ENCODE measurements around the gene ANKS1B. TPM values are rescaled to one million over a fixed set of nuclear protein-coding genes. Genes with fewer than 3 reads are reported as not detected.

The ANKS1B gene
- total and polyA plus RNA-seq, 2 experiments from 2014 or later, result 1.8 to 1.9 TPM

DNA sequence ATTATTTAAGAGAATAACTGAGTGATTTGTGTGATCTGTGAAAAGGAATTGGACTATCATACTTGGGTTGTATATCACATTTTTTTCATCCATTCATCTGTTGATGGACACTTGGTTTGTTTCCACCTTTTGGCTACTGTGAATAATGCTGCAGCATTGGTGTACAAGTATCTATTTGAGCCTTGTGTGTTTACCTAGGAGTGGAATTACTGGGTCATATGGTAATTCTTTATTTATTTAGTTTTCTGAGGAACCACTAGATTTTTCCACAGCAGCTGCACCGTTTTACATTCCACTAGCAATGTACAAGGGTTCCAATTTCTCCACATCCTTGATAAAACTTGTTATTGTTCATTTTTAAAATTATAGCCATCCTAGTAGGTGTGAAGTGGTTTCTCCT is 1283.6 kb downstream of the ANKS1B start:
- no peaks in the 10 kb centered on the region for H3K9me3 ChIP-seq (ENCODE audit: low read depth)
- no peaks in the 10 kb centered on the region for H3K27me3 ChIP-seq
- H3K27ac ChIP-seq, result no peak overlapping the region
- TF ChIP-seq, protein P1, sequence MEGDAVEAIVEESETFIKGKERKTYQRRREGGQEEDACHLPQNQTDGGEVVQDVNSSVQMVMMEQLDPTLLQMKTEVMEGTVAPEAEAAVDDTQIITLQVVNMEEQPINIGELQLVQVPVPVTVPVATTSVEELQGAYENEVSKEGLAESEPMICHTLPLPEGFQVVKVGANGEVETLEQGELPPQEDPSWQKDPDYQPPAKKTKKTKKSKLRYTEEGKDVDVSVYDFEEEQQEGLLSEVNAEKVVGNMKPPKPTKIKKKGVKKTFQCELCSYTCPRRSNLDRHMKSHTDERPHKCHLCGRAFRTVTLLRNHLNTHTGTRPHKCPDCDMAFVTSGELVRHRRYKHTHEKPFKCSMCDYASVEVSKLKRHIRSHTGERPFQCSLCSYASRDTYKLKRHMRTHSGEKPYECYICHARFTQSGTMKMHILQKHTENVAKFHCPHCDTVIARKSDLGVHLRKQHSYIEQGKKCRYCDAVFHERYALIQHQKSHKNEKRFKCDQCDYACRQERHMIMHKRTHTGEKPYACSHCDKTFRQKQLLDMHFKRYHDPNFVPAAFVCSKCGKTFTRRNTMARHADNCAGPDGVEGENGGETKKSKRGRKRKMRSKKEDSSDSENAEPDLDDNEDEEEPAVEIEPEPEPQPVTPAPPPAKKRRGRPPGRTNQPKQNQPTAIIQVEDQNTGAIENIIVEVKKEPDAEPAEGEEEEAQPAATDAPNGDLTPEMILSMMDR (IDR thresholded peaks at IDR 0.05; ENCODE audit: low read depth, low read length), result no peak
- H3K4me1 ChIP-seq (ENCODE audit: low read depth), result peaks cover 10% of the 10 kb centered on the region
- no peak for DNase-seq (ENCODE audit: low read depth in 1 of 2, low spot score in 1 of 2)
- no peak overlapping the region for H3K4me3 ChIP-seq
- no peaks in the 10 kb centered on the region for H3K36me3 ChIP-seq

- Histone ChIP-seq H3K4me1 (ENCODE audit: low read depth) (peaks cover 10% of the 10 kb centered on the region), H3K4me3 (no peak overlapping the region), H3K9me3 (ENCODE audit: low read depth) (no peaks in the 10 kb centered on the region), H3K27me3 (no peaks in the 10 kb centered on the region), H3K27ac (no peak overlapping the region), H3K36me3 (no peaks in the 10 kb centered on the region)
- TF ChIP-seq, protein P1 (IDR thresholded peaks at IDR 0.05; ENCODE audit: low read depth, low read length), result no peak
- DNase-seq (ENCODE audit: low read depth in 1 of 2, low spot score in 1 of 2), result peak in 1 of 2 donors; percentile 89
These were observed 1285.2 kb downstream of the ANKS1B start for GRCh38 chr12:98699586-98699985.

GRCh38 chr12:98698603-98699463 is 1285.9 kb downstream of the ANKS1B start:
- TF ChIP-seq, protein P1 (IDR thresholded peaks at IDR 0.05; ENCODE audit: low read depth, low read length), result peak; percentile 72
- Histone ChIP-seq H3K4me1 (ENCODE audit: low read depth) (peaks cover 10% of the 10 kb centered on the region), H3K36me3 (peaks cover 2% of the 10 kb centered on the region), H3K9me3 (ENCODE audit: low read depth) (no peaks in the 10 kb centered on the region), H3K4me3 (no peak overlapping the region), H3K27me3 (no peaks in the 10 kb centered on the region), H3K27ac (no peak overlapping the region)
- DNase-seq (ENCODE audit: low read depth in 1 of 2, low spot score in 1 of 2), result peak; percentile 71 to 78

- TF ChIP-seq, protein P1 (IDR thresholded peaks at IDR 0.05; ENCODE audit: low read depth, low read length), result no peak
- Histone ChIP-seq H3K4me1 (ENCODE audit: low read depth) (peaks cover 10% of the 10 kb centered on the region), H3K27me3 (no peaks in the 10 kb centered on the region), H3K9me3 (ENCODE audit: low read depth) (no peaks in the 10 kb centered on the region), H3K27ac (no peak overlapping the region), H3K36me3 (peaks cover 2% of the 10 kb centered on the region), H3K4me3 (no peak overlapping the region)
- DNase-seq (ENCODE audit: low read depth in 1 of 2, low spot score in 1 of 2), result no peak
These were observed 1287.5 kb downstream of the ANKS1B start for GRCh38 chr12:98697209-98697608.

DNA sequence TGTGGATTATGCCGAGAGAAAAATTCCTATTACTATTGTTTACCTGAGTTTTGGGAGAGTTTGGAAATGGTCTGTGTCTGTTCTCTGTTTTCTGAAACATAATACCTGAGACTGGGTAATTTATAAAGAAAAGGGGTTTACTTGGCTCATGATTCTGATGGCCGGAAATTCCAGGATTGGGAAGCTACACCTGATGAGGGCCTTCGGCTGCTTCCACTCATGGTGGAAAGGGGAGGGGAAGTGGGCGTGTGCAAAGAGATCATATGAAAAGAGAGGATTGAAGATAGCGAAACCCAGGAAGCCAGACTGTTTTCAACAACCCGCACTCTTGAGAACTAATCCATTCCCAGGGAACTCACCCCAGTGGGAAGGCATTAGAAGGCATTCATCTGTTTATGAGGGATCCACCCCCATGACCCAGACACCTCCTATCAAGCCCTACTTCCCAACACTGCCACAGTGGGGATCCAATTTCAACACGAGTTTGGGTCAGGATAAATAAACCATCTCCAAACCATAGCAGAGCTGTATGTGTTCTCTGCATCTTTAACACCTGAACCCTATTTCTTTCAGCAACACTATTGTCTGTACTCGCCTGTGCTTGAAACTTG is 1288.6 kb downstream of the ANKS1B start:
- H3K36me3 ChIP-seq, result peaks cover 2% of the 10 kb centered on the region
- no peaks in the 10 kb centered on the region for H3K9me3 ChIP-seq (ENCODE audit: low read depth)
- H3K27me3 ChIP-seq, result no peaks in the 10 kb centered on the region
- TF ChIP-seq, protein P1 (IDR thresholded peaks at IDR 0.05; ENCODE audit: low read depth, low read length), result no peak
- no peak overlapping the region for H3K4me3 ChIP-seq
- DNase-seq (ENCODE audit: low read depth in 1 of 2, low spot score in 1 of 2), result no peak
- H3K27ac ChIP-seq, result no peak overlapping the region
- H3K4me1 ChIP-seq (ENCODE audit: low read depth), result peaks cover 10% of the 10 kb centered on the region
